C4-2B (cell line): ENCODE results near the gene DENR.
"Not testable (repeated sequence)": the region's sequence is repeated elsewhere in the genome, so short reads cannot be mapped to it uniquely, and the experiment has no call there.

Source experiments
- H3K27ac ChIP-seq: fragments of 450-650 bp; 2 replicates; pipeline ENCODE4 v1.5.1; 2017
- ZFX ChIP-seq: fragments of 450-650 bp; IDR thresholded peaks from 2 replicates; pipeline ENCODE4 v1.6.1; 2017
- TF ChIP-seq, protein P1 (sequence below): fragments of 450-650 bp; conservative IDR thresholded peaks from 2 replicates; pipeline ENCODE4 v1.5.1; 2017; ENCODE audit warnings: mild to moderate bottlenecking

The DENR gene

DNA sequence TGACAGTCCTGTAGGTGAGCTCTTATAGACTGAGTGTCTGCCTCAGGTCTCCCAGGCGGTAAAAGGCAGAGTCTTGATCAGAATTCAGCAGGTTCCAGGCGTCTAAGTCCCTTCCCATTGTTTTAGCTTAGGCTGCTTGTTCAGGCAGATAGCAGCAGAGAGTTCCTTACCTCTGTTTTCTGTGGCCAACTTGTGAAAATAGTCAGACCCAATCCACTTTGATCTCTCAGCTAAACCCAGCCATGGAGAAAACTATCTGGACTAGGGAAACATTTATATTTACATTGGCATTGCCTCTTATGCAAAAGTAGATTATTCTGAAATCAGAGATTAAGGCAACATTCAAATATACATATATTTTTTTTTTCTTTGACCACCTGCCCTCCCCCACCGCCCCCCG, 43.2 kb downstream of the DENR start:
- TF ChIP-seq, protein P1, sequence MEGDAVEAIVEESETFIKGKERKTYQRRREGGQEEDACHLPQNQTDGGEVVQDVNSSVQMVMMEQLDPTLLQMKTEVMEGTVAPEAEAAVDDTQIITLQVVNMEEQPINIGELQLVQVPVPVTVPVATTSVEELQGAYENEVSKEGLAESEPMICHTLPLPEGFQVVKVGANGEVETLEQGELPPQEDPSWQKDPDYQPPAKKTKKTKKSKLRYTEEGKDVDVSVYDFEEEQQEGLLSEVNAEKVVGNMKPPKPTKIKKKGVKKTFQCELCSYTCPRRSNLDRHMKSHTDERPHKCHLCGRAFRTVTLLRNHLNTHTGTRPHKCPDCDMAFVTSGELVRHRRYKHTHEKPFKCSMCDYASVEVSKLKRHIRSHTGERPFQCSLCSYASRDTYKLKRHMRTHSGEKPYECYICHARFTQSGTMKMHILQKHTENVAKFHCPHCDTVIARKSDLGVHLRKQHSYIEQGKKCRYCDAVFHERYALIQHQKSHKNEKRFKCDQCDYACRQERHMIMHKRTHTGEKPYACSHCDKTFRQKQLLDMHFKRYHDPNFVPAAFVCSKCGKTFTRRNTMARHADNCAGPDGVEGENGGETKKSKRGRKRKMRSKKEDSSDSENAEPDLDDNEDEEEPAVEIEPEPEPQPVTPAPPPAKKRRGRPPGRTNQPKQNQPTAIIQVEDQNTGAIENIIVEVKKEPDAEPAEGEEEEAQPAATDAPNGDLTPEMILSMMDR: no peak
- no peak for TF ChIP-seq ZFX
- H3K27ac ChIP-seq: no peak overlapping the region

DNA sequence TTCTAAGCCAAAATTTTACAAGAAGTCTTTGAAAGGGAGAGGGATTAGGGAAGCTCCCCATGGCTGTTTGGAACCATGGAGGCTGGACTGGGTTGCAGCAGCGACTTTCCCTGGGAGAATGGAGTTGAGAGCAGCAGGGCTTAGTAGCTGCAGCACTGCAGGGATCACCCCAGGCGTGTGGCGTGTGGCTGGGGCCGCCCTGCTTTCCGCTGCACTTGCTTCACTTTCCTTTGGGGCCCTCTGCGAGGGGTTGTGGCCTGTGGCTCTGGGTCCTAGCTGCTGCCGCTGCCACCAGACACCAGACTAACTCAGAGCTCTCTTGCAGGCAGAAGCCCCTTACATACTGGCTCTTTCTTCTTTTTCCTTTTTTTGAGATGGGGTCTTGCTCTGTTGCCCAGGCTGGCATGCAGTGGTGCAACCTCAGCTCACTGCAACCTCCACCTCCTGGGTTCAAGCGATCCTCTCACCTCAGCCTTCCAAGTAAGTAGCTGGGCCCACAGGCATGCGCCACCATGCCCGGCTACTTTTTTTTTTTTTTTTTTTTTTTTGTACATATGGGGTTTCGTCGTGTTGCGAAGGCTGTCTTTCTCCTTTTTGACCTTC, 47.1 kb downstream of the DENR start:
- TF ChIP-seq, protein P1: no peak
- no peak for TF ChIP-seq ZFX
- H3K27ac ChIP-seq: no peak overlapping the region

DNA sequence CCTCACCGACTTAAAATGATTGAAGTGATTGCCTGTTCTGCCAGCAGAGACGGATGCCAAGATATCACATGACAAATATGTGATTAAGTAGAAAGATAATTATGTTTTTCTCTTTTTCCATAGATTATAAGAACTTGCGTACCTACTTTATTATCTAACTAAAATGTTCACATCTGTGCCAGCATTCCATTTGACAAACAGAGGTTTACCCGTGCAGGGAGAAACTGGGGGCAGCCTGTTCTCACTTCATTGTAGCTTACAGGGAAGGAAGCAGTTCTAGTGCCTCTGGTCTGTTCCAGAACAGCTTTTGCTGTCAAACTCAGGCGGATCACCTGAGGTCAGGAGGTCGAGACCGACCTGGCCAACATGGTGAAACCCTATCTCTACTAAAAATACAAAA, 51.3 kb downstream of the DENR start:
- H3K27ac ChIP-seq: no peak overlapping the region
- TF ChIP-seq ZFX: no peak
- TF ChIP-seq, protein P1: no peak

DNA sequence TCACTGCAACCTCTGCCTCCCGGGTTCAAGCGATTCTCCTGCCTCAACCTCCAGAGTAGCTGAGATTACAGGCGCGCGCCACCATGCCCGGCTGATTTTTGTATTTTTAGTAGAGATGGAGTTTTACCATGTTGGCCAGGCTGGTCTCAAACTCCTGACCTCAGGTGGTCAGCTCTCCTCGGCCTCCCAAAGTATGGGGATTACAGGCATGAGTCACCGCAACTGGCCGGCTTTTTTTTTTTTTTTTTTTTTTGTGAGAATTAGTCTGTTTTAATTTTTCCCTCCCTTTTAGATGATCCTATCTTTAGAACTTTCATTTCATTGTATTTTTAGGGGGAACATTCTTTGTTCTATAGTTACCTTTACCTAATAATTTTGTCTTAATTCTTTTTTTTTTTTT, 52.3 kb downstream of the DENR start:
- not testable (repeated sequence) for H3K27ac ChIP-seq

DNA sequence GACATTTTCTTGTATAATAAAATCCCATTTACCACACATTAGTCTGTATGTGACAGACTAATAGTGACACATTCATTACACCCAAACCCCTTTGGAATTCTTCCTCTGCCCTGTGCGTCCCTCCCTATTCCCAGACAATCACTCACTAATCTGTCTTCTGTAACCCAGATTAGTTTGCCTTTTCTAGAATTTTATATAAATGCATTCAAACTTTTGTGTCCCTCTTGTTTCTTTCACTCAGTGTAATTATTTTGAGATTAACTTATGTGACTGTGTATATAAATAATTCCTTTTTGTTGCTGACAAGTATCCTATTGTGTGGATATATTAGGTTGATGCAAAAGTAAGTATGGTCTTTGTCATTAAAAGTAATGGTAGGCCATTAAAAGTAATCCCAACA, 55.0 kb downstream of the DENR start:
- TF ChIP-seq, protein P1: no peak
- TF ChIP-seq ZFX: no peak
- H3K27ac ChIP-seq: no peak overlapping the region

DNA sequence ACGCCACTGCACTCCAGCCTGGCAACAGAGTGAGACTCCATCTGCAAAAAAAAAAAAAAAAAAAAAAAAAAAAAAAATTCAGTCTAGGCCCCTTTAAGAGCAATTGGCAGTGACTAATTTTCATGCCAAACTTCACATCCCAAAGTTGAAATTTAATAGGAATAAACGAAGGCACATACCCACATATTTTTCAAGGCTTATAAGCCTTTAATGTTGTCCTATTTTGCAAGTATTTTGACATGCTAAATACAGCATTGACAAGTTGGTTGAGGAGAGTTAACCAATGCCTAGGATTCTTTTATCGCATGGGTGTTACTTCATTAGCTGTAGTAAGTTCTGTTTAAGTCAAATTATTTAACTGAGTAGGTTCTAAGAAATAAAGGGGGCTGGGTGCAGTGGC, 59.2 kb downstream of the DENR start:
- TF ChIP-seq, protein P1: no peak
- TF ChIP-seq ZFX: no peak
- H3K27ac ChIP-seq: no peak overlapping the region

DNA sequence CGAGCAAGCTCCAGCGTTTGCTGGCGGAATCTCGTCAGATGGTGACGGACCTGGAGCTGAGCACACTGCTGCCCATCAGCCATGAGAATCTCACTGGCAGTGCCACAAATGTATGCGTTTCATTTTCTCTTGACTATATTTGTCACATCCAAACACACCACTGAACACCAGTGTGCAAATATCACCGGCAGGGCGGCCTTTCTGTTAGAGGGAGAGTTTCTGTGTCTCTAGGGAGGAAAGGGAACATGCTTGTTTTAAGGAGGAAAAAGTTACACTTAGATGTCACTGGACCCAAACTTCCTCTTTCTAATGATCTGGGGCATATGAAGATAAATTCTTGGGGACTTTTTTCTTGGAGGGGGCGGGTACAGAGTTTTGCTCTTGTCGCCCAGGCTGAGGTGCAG, 60.7 kb downstream of the DENR start:
- TF ChIP-seq, protein P1: no peak
- no peak for TF ChIP-seq ZFX
- H3K27ac ChIP-seq: no peak overlapping the region

DNA sequence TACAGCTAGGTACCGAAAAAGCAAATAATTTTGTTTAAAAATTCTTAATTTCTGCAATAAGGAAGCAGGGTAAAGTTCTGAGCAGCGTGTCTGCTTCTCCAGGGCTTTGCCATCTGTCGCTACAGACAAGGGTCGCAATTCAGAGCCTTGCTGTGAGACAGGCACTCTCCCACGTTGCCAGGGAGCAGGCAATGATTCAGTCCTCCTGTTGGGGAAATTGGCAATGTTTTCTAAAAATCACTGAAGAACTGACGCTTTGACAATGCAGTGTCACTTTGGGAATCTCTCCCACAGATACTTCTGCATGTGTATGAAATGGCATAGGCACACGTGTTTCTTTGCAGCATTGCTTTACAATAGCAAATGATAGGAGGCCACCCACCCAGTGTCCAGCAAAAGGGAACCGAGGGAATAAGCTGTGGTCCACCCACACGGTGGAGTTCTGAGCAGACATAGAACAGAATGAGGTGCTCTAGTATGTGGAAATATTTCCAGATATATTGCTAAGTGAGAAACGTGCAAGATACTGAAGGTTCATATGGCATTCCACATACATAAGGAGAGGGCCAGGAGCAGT, 66.7 kb downstream of the DENR start:
- TF ChIP-seq ZFX: no peak
- TF ChIP-seq, protein P1: no peak
- H3K27ac ChIP-seq: no peak overlapping the region
